Measurements from ENCODE around the gene MYT1. TPM values are rescaled to one million over a fixed set of nuclear protein-coding genes. Genes with fewer than 3 reads are reported as not detected.
"Not testable (repeated sequence)": the region's sequence is repeated elsewhere in the genome, so short reads cannot be mapped to it uniquely, and the experiment has no call there.

Gene MYT1
- total RNA-seq, 1 donor from 2014 or later: 1.2 TPM

GRCh38 chr20:64121586-64121985 lies 42.7 kb upstream of the MYT1 start:
- Histone ChIP-seq H3K9ac (no peak overlapping the region), H3K9me3 (ENCODE audit: low read depth) (no peaks in the 10 kb centered on the region), H3K27me3 (peaks cover 32% of the 10 kb centered on the region), H3F3A (ENCODE audit: low read depth) (peaks cover 6% of the 10 kb centered on the region), H3K4me1 (no peaks in the 10 kb centered on the region), H3K79me2 (ENCODE audit: low read depth) (no peaks in the 10 kb centered on the region), H3K4me3 (no peak overlapping the region), H3K27ac (no peak overlapping the region), H3K4me2 (no peak overlapping the region), H2AFZ (replicated peaks) (no peak overlapping the region), H3K36me3 (no peaks in the 10 kb centered on the region), H4K20me1 (ENCODE audit: low read depth) (no peaks in the 10 kb centered on the region)
- Mint-ChIP-seq H3K4me1 (peaks cover 5% of the 10 kb centered on the region), H3K4me3 (no peak overlapping the region), H3K36me3 (no peaks in the 10 kb centered on the region), H3K27me3 (ENCODE audit: insufficient read depth, low read depth) (peaks cover 19% of the 10 kb centered on the region), H3K9me3 (peaks cover 6% of the 10 kb centered on the region), H3K27ac (no peak overlapping the region)
- TF ChIP-seq EZH2 (IDR thresholded peaks at IDR 0.05) (no peak), EZH2phosphoT487 (IDR thresholded peaks at IDR 0.05) (no peak)
- TF ChIP-seq, protein P1, sequence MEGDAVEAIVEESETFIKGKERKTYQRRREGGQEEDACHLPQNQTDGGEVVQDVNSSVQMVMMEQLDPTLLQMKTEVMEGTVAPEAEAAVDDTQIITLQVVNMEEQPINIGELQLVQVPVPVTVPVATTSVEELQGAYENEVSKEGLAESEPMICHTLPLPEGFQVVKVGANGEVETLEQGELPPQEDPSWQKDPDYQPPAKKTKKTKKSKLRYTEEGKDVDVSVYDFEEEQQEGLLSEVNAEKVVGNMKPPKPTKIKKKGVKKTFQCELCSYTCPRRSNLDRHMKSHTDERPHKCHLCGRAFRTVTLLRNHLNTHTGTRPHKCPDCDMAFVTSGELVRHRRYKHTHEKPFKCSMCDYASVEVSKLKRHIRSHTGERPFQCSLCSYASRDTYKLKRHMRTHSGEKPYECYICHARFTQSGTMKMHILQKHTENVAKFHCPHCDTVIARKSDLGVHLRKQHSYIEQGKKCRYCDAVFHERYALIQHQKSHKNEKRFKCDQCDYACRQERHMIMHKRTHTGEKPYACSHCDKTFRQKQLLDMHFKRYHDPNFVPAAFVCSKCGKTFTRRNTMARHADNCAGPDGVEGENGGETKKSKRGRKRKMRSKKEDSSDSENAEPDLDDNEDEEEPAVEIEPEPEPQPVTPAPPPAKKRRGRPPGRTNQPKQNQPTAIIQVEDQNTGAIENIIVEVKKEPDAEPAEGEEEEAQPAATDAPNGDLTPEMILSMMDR (IDR thresholded peaks at IDR 0.05): no peak
- DNase-seq (ENCODE audit: low spot score): no peak

- not testable (repeated sequence) for H3K4me3 ChIP-seq; H3K4me3 Mint-ChIP-seq; H3K4me2 ChIP-seq; H3K79me2 ChIP-seq (ENCODE audit: low read depth); H3K27ac ChIP-seq; H3K4me1 ChIP-seq; H3F3A ChIP-seq (ENCODE audit: low read depth); H3K9me3 ChIP-seq (ENCODE audit: low read depth); H3K27ac Mint-ChIP-seq; H3K9ac ChIP-seq; H3K9me3 Mint-ChIP-seq; H3K4me1 Mint-ChIP-seq; H3K36me3 Mint-ChIP-seq; DNase-seq (ENCODE audit: low spot score); H4K20me1 ChIP-seq (ENCODE audit: low read depth); H2AFZ ChIP-seq (replicated peaks); H3K36me3 ChIP-seq
- peaks cover 32% of the 10 kb centered on the region for H3K27me3 ChIP-seq
- peaks cover 19% of the 10 kb centered on the region for H3K27me3 Mint-ChIP-seq (ENCODE audit: insufficient read depth, low read depth)
Observed at GRCh38 chr20:64122927-64123326, 41.3 kb upstream of the MYT1 start.

DNA sequence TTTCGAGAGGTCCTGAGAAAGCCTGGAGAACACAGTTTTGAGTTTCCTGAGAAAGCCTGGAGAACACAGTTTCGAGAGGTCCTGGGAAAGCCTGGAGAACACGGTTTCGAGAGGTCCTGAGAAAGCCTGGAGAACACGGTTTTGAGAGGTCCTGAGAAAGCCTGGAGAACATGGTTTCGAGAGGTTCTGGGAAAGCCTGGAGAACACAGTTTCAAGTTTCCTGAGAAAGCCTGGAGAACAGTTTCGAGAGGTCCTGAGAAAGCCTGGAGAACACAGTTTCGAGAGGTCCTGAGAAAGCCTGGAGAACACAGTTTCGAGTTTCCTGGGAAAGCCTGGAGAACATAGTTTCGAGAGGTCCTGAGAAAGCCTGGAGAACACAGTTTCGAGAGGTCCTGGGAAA lies 40.7 kb upstream of the MYT1 start:
- not testable (repeated sequence) for DNase-seq (ENCODE audit: low spot score); H3K36me3 Mint-ChIP-seq; H3K27ac Mint-ChIP-seq

GRCh38 chr20:64129146-64129782 lies 35.0 kb upstream of the MYT1 start:
- Histone ChIP-seq H3K79me2 (ENCODE audit: low read depth) (no peaks in the 10 kb centered on the region), H3K27me3 (peaks cover 10% of the 10 kb centered on the region), H2AFZ (replicated peaks) (no peak overlapping the region), H3K36me3 (no peaks in the 10 kb centered on the region), H3K4me1 (no peaks in the 10 kb centered on the region), H3K9me3 (ENCODE audit: low read depth) (no peaks in the 10 kb centered on the region), H3K27ac (no peak overlapping the region), H4K20me1 (ENCODE audit: low read depth) (no peaks in the 10 kb centered on the region), H3K9ac (no peak overlapping the region), H3K4me3 (no peak overlapping the region), H3F3A (ENCODE audit: low read depth) (peaks cover 6% of the 10 kb centered on the region), H3K4me2 (no peak overlapping the region)
- no peak overlapping the region for H3K4me3 Mint-ChIP-seq
- DNase-seq (ENCODE audit: low spot score): no peak
- H3K9me3 Mint-ChIP-seq: peaks cover 11% of the 10 kb centered on the region
- H3K4me1 Mint-ChIP-seq: peaks cover 6% of the 10 kb centered on the region
- TF ChIP-seq EZH2phosphoT487 (IDR thresholded peaks at IDR 0.05) (no peak), EZH2 (IDR thresholded peaks at IDR 0.05) (no peak)
- TF ChIP-seq, protein P1 (IDR thresholded peaks at IDR 0.05): no peak
- peaks cover 7% of the 10 kb centered on the region for H3K27me3 Mint-ChIP-seq (ENCODE audit: insufficient read depth, low read depth)
- H3K36me3 Mint-ChIP-seq: no peaks in the 10 kb centered on the region
- H3K27ac Mint-ChIP-seq: no peak overlapping the region

More for the DNA sequence above, 40.7 kb upstream of the MYT1 start:
- not testable (repeated sequence) for H3K4me1 ChIP-seq; H3K9ac ChIP-seq; H3K79me2 ChIP-seq (ENCODE audit: low read depth); H4K20me1 ChIP-seq (ENCODE audit: low read depth); H3K9me3 ChIP-seq (ENCODE audit: low read depth); H3K9me3 Mint-ChIP-seq; H3K4me1 Mint-ChIP-seq; H3K4me3 ChIP-seq; H3K4me3 Mint-ChIP-seq; H3K27ac ChIP-seq; H3F3A ChIP-seq (ENCODE audit: low read depth); H3K36me3 ChIP-seq; H2AFZ ChIP-seq (replicated peaks); H3K4me2 ChIP-seq
- H3K27me3 ChIP-seq: peaks cover 37% of the 10 kb centered on the region
- peaks cover 19% of the 10 kb centered on the region for H3K27me3 Mint-ChIP-seq (ENCODE audit: insufficient read depth, low read depth)

Measured in neural progenitor cell (in vitro differentiated cells).